ENCODE data around the gene MSS51.
"Not testable (repeated sequence)": the region's sequence is repeated elsewhere in the genome, so short reads cannot be mapped to it uniquely, and the experiment has no call there.

Gene MSS51

GRCh38 chr10:73414230-73414945, 19.0 kb downstream of the MSS51 start:
- no peak for DNase-seq (ENCODE audit: low read depth in 2 of 2, low spot score in 1 of 2)

DNA sequence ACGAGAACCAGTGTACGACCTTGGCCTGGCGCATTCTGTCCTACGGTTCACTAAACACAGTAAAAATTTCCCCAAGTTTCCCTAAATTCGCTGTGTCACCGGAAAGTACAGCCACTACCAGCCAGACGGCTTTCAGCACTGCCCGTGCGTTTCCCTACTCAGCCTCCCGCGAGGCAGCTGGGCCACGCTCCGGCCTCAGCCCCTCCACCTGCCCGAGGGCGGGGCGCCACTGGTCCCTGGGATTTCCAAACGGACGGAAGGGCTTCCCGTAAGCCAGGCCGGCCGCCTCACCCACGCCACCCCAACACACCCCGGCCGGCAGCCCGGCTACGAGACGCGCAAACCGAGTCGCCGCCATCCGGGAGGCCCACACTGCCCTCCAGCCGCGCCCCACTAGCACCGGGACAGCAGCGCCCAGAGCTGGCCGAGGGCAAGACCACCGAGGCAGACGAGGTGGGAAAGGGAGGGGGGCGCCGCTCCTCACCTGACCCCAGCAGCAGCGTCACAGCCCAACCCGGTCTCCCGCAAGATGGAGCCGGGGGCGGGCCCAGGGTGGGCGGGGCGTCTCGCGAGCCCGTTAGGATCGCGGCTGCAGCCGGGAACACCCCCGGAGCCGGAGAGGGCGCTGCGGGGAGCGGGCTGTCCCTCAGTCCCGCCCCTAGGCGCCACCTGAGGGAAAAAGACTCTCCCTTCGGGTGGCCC, 19.7 kb downstream of the MSS51 start, which contains the start of gene ANXA7:
Gene ANXA7, minus strand, starts transcription at position 531 of the 702 bp plus-strand sequence. CDS start 13,202 bp downstream, outside the sequence.
- DNase-seq (ENCODE audit: low read depth in 2 of 2, low spot score in 1 of 2) = peak; percentile 87 to 89

DNA sequence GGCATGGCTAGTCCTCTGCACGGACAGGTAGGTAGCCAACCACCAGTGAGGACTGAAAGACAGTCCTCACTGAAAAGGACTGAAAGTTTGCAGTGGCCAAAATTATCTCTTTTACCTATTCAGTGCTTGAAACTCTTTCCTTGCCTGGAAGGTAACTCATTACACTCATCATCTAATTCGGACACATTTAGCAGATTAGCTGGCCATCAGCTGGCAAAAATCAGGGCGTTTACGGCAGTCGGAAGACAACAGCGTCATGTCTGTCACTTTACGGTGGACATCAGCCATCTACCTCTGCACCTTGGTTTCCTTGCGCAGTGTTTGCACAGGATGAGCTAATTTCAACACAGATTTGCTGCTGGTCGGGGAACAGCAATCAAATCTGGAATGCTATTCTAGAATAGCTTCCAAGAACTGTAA, 20.2 kb downstream of the MSS51 start:
- no peak for DNase-seq (ENCODE audit: low read depth in 2 of 2, low spot score in 1 of 2)

GRCh38 chr10:73410897-73411296, 22.5 kb downstream of the MSS51 start:
- DNase-seq (ENCODE audit: low read depth in 2 of 2, low spot score in 1 of 2) = no peak

DNA sequence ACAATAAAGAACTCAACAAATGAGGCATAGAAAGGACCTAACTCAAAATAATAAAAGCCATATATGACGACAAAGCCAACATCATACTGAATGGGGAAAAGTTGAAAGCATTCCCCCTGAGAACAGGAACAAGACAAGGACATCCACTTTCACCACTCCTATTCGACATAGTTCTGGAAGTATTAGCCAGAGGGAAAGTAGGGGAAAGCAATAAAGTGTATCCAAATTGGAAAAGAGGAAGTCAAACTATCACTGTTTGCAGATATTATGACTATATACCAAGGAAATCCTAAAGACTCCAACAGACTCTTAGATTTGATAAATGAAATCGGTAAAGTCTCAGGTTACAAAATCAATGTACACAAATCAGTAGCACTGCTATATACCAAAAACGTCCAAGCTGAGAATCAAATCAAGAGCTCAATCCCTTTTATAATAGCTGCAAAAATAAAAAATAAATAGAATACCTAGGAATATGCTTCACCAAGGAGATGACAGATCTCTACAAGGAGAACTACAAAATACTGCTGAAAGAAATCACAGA, 24.3 kb downstream of the MSS51 start:
- DNase-seq (ENCODE audit: low read depth in 2 of 2, low spot score in 1 of 2) = no peak

DNA sequence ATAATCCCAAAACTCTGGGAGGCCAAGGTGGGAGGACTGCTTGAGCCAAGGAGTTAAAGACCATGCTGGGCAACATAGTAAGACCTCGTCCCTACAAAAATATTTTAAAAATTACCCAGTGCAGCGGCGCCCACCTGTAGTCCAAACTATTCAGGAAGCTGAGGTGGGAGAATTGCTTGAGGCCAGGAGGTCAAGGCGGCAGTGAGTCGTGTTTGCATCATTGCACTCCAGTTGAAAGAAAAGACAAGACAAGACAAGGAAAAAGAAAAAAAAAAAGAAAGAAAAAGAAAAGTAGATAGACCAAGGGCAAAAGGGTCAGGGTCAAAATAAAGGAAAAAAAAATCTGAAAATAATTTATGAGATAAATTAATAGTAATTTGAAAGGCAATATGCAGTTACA, 25.3 kb downstream of the MSS51 start:
- DNase-seq (ENCODE audit: low read depth in 2 of 2, low spot score in 1 of 2) = no peak

DNA sequence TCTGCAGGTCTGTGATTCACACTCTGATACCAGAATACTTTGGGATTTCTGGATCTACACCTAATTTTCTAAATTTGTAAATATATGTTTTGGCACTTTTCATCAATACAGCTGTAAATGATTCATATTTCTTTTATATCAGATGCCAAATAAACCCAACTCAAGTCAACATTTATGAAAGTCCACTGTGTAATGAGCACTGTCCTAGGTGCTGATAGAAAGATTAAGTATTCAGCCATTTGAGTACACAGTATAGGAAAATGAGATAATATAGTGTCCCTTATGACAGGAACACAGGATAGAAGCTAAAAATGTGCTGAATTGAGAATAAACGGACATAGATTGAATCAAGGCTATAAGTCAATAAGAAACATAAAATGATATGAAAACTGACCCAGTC, 25.9 kb downstream of the MSS51 start:
- DNase-seq (ENCODE audit: low read depth in 2 of 2, low spot score in 1 of 2) = no peak

DNA sequence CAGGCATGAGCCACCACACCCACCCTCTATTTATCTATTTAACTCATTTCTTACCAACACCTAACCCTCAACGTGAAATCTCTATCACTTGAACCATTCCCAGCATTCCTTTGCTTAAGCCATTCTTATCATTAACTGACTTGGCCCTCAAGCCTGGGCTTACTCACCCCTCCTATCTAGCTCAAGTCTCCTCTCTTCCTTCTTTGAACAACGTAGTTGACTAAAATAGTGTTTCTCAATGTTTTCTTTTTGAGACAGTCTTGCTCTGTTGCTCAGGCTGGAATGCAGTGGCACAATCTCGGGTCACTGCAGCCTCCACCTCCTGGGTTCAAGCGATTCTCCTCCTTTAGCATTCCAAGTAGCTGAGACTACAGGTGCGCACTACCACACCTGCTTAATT, 26.5 kb downstream of the MSS51 start:
- no peak for DNase-seq (ENCODE audit: low read depth in 2 of 2, low spot score in 1 of 2)

DNA sequence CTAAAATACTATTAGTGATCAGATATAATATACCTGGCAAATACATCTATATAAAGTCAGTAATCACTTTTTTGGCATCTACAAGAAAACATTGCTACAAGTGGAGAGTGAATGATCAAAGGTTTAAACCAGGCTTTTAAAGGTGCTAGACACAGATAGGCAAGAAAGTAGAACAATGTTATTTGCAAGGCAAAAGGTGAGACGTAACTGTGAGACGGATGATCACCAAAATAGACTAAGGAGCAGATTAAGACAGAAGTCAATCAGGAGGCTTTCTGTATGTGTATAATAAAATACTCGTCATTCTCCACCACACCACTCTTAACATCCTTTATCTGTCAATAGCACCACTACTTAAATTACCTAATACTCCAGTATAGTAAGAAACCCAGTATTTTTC, 27.8 kb downstream of the MSS51 start:
- no peak for DNase-seq (ENCODE audit: low read depth in 2 of 2, low spot score in 1 of 2)

DNA sequence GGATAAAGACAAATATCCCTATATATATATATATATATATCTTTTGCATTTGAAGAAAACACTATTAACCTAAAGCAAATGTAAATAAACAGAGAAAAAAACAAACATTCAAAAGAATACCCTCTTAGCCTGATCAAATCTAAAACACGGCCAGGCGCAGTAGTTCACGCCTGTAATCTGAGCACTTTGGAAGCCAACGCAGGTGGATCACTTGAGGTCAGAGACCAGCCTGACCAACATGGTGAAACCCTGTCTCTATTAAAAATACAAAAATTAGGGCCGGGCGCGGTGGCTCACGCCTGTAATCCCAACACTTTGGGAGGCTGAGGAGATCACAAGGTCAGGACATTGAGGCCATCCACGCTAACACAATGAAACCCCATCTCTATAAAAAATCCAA, 28.7 kb downstream of the MSS51 start:
- no peak for DNase-seq (ENCODE audit: low read depth in 2 of 2, low spot score in 1 of 2)

DNA sequence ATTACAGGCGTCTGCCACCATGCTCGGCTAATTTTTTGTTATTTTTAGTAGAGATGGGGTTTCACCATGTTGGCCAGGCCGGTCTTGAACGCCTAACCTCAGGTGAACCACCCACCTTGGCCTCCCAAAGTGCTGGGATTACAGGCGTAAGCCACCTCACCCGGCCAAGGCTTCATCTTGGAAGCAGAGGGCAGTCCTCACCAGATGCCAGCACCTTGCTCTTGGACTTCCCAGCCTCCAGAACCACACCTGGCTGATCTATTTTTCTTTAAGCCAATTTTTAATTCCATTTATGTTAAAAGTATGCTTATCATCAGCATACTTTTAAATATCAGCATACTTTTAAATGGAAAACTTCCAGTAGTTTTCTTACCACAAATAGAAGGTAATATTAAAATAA, 31.7 kb downstream of the MSS51 start:
- no peak for DNase-seq (ENCODE audit: low read depth in 2 of 2, low spot score in 1 of 2)

- no peak for DNase-seq (ENCODE audit: low read depth in 2 of 2, low spot score in 1 of 2)
Measured at GRCh38 chr10:73399063-73399462, 34.3 kb downstream of the MSS51 start.

DNA sequence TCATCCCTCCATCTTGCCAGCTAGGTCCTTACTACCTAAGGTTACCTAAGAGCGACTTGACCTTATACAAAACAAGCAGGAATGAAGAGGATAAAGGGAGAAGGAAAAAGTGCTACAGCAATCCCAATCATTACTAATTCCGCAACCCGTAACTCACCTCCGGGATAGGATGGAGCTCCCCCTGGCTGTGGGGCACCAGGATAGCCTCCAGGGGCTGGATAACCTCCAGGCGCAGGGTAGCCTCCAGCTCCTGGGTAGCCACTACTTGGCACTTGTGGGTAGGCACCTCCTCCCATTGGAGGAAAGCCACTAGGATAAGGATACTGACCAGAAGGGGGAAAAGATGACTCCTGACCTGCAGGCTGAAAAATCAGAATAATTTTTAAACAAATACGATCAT, 35.3 kb downstream of the MSS51 start:
- no peak for DNase-seq (ENCODE audit: low read depth in 2 of 2, low spot score in 1 of 2)

DNA sequence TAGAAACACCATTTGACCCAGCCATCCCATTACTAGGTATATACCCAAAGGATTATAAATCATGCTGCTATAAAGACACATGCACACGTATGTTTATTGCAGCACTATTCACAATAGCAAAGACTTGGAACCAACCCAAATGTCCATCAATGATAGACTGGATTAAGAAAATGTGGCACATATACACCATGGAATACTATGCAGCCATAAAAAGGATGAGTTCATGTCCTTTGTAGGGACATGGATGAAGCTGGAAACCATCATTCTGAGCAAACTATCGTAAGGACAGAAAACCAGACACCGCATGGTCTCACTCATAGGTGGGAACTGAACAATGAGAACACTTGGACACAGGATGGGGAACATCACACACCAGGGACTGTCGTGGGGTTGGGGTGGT, 39.0 kb downstream of the MSS51 start:
- not testable (repeated sequence) for DNase-seq (ENCODE audit: low read depth in 2 of 2, low spot score in 1 of 2)

- no peak for DNase-seq (ENCODE audit: low read depth in 2 of 2, low spot score in 1 of 2)
Measured at GRCh38 chr10:73388228-73388627, 45.1 kb downstream of the MSS51 start.

DNA sequence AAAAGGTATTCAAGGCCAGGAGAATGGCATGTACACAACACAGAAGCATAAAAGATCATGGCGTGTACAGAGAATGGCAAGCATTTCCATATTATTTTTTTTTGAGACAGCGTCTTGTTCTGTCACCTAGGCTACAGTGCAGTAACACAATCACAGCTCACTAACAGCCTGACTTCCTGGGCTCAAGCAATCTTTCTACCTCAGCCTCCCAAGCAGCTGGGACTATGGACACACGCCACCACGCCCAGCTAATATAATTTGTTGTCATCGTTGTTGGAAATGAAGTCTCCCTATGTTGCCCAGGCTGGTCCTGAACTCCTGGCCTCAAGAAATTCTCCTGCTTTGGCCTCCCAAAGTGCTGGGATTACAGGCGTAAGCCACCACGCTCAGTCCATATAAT, 46.8 kb downstream of the MSS51 start:
- DNase-seq (ENCODE audit: low read depth in 2 of 2, low spot score in 1 of 2) = no peak

GRCh38 chr10:73379064-73379748, 54.2 kb downstream of the MSS51 start:
- DNase-seq (ENCODE audit: low read depth in 2 of 2, low spot score in 1 of 2) = no peak

DNA sequence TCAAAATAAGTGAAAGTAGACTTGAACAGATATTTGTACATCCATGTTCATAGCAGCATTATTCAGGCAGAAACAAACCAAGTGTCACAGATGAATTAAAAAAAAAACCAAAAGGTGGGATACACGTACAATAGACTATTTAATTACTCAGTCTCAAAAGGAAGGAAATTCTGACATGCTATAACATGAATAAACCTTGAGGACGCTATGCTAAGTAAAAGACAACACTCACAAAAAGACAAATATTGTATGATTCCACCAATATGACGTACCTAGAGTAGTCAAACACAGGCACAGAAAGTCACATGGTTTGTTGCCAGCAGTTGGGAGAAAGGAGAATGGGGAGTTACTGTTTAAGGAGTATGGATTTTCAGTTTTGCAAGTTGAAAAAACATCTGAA, 56.7 kb downstream of the MSS51 start:
- DNase-seq (ENCODE audit: low read depth in 2 of 2, low spot score in 1 of 2) = no peak

Measured in stimulated activated CD8-positive, alpha-beta memory T cell treated with anti-CD3 and anti-CD28 coated beads, Interleukin-4, amount 100 ng/mL, for 4 hours (primary cell).